Medulla oblongata (tissue), 1 donor: ENCODE data around the gene IFITM10.

Source experiments
- DNase-seq: peaks from one replicate; pipeline ENCODE4 v3.0.0-alpha.2; 2015; ENCODE audit errors: extremely low spot score

Gene IFITM10

GRCh38 chr11:1717745-1718144 is 32.6 kb downstream of the IFITM10 start:
- DNase-seq, result no peak

- no peak for DNase-seq
Observed at GRCh38 chr11:1714908-1715885, 35.2 kb downstream of the IFITM10 start.

DNA sequence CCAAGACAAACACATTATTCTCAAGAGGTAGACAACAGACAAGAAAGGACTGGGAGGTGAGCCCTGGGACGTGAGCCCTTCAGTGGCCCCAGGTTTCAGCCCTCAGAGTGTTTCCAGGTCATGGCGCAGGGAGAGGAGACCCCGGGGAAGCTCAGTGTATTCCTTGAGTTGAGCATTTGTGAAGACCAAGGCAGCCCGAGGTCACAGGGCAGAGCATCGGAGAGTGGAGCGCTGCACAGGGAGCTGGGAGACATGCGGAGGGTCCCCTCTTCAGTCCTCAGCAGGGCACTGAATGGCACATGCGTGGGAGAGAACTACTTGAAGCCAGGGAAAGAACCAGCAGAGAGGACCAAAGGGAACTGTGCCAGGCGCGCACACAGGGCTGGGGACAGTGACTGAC is 41.7 kb downstream of the IFITM10 start:
- DNase-seq, result no peak

DNA sequence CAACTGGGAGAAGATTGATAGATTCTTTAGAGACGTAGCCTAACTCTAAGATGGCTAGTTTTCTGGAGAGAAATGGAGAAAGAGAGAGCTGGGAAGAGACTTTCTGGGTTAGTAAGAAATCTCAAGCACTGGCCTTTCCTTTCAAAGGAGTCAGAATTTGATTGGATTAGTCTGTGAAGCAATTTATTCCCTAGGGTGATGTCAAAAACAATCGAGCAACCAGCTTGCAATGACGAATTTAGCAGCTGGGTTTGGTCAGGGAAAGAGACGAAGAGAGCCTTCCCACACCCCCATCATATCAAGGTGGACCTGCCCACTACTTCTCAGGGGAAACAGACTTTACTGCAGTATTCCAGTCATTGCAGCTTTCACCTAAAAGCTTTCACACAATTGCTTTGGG is 42.6 kb downstream of the IFITM10 start:
- no peak for DNase-seq

DNA sequence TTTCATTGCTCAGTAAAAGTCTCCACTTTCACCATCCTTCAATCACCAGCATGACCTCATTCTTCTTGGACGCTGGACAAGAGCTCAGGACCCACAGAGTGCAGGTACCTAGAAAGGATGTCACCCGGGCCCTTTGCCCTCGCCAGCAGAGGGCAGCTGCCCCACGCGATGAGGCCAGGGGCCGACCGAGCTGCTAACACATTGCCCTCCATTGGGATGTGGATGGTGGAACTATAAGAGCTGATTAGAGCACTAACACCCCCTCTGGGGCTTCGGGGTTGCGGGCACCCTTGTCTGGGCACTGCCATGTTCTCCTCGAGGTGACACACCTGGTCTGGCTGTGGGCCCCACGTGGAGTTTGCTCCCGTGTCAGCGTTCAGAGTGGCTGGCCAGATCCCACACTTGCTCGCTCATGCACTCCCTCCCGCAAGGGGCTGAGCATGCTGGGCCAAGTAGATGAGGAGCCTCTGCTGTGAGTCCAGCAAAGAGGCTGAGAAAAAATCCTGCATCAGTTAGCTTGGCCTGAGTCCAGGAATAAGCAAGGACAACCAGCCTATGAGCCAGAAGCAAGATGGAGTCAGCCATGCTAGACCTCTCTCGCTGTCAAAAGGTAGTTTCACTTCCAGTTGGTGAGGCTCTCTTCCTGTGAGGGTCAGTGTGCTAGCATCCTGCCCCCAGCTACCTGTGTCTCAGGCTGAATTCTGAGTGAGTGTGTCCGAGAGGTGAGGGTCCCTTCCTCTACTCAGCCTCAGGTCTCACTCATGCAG is 43.6 kb downstream of the IFITM10 start:
- no peak for DNase-seq

GRCh38 chr11:1705126-1706052 is 45.0 kb downstream of the IFITM10 start:
- DNase-seq, result no peak

- DNase-seq, result no peak
Observed at GRCh38 chr11:1703146-1703545, 47.2 kb downstream of the IFITM10 start.

- DNase-seq, result no peak
Observed at GRCh38 chr11:1702506-1702905, 47.9 kb downstream of the IFITM10 start.

DNA sequence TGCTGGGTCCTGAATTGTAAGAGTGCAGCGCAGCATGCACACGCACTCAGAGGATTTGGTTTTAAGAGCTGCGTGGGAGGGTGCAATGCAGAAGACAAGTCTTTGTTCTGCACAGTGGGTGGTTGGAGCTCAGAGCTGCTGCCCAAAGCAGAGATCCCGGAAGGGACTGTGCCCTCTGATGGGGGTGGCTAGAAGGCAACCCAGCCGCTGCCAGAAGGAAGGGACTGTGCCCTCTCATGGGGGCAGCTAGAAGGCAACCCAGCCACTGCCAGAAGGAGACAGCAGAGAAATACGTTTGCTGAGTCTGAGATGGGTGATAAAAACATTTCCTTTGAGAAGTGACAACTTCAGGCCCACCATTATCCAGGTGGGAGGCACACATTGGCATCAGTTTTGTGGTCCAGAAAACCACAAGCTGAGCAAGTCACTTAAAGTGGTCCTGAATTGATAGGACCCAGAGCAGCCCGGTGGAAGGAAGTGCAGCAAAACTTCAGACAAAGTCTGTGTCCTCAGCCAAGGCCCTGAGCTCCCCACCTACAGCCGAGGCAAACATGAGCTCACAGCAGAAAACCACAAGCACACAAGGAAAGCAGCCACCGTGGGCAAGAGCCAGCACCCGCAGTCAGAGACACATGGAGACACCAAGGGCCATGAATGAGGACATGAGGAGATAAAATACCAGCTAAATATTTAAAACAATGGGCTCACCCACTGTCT is 49.1 kb downstream of the IFITM10 start:
- no peak for DNase-seq

- no peak for DNase-seq
Observed at GRCh38 chr11:1699771-1700170, 50.6 kb downstream of the IFITM10 start.

GRCh38 chr11:1696608-1697570 is 53.5 kb downstream of the IFITM10 start, which contains the start of gene KRTAP5-6:
Gene KRTAP5-6 (plus strand): TSS chr11:1697195. CDS start chr11:1697246, 51 bp downstream.
- DNase-seq, result no peak

DNA sequence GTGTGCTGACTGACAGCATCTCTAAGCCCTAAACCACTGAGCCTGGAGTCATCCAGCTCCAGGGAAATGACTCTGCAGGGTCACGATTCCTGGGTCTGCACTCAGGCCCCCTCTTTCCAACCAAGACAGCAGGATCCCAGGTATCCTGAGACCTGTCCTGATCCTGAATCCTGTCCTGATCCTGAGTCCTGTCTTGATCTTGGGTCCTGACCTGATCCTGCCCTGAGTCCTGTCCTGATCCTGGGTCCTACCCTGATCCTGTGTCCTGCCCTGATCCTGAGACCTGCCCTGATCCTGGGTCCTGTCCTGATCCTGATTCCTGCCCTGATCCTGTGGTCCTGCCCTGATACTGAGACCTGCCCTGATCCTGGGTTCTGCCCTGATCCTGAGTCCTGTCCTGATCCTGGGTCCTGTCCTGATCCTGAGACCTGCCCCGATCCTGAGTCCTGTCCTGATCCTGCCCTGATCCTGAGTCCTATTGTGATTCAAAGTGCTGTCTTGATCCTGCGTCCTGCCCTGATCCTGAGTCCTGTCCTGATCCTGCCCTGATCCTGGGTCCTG is 54.8 kb downstream of the IFITM10 start:
- DNase-seq, result no peak

DNA sequence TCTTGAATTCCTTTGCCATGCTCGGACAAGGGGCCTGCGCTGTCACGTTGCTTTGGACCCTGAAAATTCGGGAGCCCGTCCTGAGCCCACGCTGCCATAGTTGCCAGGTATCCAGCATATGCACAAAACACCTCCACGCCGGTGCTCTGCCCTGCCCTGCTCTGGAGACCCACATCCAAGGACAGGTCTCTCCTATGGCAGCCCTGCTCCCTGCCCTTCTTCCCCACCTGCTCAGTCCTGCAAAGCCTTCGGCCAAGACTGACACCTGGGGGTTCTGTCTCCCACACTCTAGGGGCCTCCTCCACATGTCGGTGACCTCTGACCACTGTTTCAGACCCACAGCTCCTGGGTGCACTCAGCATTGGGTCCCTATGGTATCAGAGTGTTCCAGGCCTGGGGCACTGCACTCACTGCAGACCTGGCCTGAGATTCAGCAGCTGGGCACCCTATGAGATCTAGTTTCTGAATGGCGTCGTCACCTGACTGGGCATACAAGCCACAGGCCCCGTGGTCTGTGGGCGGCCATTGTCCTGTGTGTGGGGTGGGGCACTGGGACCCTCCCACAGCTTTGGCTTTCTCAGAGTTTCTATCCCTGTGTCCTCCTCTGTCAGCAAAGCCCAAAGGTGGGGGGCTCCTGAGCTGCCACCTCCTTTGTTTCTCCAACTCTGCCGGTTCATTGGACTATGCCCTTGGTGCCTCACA is 55.4 kb downstream of the IFITM10 start:
- no peak for DNase-seq

GRCh38 chr11:1694064-1694845 is 56.1 kb downstream of the IFITM10 start:
- peak; percentile 93 for DNase-seq

DNA sequence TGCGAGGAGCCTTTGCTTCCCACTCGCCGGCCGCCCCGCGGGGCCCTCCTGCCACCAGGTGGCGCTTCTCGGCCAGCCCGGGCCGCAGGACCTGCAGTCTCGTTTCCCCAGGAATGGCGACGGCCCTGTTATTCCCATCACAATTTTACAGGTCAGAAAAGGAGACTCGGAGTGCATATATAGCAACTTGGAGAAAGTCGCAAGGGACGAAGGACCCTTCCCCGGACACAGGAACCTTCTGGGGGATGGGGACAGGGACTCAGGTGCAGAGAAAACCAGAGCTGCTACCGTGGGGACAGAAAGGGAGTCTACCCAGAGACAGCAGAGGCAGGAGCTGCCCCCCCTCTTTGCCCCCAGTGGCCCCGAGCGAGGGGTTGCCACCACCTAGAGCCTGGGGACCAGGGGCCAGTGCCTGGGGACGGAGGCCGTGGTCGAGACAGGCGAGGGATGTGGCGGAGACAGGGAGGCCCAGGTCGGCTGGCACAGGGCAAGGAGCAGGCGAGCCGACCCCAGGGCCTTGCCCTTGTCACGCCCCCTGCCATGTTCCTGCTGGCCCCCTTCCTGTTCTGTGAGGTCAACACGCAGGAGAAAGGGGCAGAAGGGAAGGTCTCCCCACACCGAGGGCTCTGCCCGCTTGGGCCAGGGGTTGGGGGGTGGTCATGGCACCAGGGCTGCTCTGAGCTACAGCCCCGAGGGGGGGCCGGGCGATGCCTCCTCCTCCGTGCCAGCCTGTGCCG is 56.9 kb downstream of the IFITM10 start:
- DNase-seq, result peak; percentile 81

DNA sequence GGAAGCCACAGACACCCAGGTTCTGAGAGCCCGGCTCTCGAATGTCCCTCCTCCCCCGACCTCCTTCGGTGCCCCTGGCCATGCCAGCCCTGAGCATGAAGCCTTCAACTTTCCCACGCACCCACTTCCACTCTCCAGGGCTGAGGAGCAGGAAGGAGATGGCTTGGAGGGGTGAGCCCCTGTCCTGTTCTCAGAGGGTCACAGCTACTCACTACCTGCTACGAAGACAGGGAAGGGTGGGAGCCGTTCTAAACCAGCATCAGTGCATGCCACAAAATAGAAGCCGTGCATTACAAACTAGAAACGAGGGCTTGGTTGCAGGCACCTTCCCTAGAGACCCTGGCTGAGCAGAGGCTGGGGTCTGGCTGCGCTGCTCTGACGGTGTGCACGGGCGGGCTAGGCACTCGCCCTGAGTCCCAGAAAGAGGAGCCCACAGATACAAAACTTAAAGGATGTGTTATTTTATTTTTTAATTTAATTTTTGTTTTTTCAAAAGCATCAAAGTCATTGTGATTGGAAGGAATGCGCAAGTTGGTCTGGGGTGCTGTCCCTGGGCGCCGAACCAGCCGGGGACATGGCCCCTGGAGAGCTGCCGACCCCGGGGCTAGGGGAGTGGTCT is 57.6 kb downstream of the IFITM10 start:
- no peak for DNase-seq
